IMR-90 (cell line): Measurements from ENCODE around the gene NLRX1. TPM values are rescaled to one million over a fixed set of nuclear protein-coding genes. Genes with fewer than 3 reads are reported as not detected.

Source experiments
- ATAC-seq: fragments of 200-7000 bp; cut with Tn5 transposase; 2 replicates; pipeline ENCODE4 v1.9.1; 2020; ENCODE audit warnings: low read depth, mild to moderate bottlenecking, moderate library complexity
- BruUV-seq: library from RNA; stranded (reverse); fragments of 400-500 nt; replicated peaks from 2 replicates; lab custom pipeline; 2021; lab: Mats Ljungman, UMichigan
- CTCF ChIA-PET: fragments of 300-600 bp; formaldehyde crosslinking; extraction: SDS; loops from one replicate; lab custom pipeline; 2021; ENCODE audit warnings: antibody characterized with exemption; lab: Yijun Ruan, JAX
- POLR2A ChIA-PET: fragments of 300-600 bp; sonication (Branson Sonifier 250); formaldehyde crosslinking; loops from one replicate; lab custom pipeline; 2022; ENCODE audit warnings: antibody characterized with exemption; ENCODE audit not compliant: unreplicated experiment; lab: Charles Lee
- DNase-seq: peaks from one replicate; pipeline ENCODE4 v3.0.0; 2013
- H2AFZ ChIP-seq: replicated peaks from 2 replicates; pipeline ENCODE3; 2013; ENCODE audit warnings: low read length, mild to moderate bottlenecking; ENCODE audit not compliant: poor library complexity
- H2AK5ac ChIP-seq: 2 replicates; pipeline ENCODE4 v1.6.1; 2013; ENCODE audit warnings: low read depth, low read length, inconsistent platforms
- H2AK9ac ChIP-seq: replicated peaks from 2 replicates; pipeline ENCODE3; 2013; ENCODE audit warnings: mild to moderate bottlenecking, low read depth, low read length, moderate library complexity; ENCODE audit not compliant: poor library complexity
- H2BK120ac ChIP-seq: 2 replicates; pipeline ENCODE4 v1.6.1; 2013; ENCODE audit warnings: low read depth, low read length, inconsistent platforms
- H2BK15ac ChIP-seq: 3 replicates; pipeline ENCODE4 v1.6.1; 2013; ENCODE audit warnings: low read depth, low read length, inconsistent platforms
- H2BK20ac ChIP-seq: 2 replicates; pipeline ENCODE4 v1.6.1; 2013; ENCODE audit warnings: low read depth, mild to moderate bottlenecking, inconsistent platforms, low read length, moderate library complexity
- H2BK5ac ChIP-seq: 2 replicates; pipeline ENCODE4 v1.6.1; 2013; ENCODE audit warnings: mild to moderate bottlenecking, low read depth, low read length, inconsistent platforms; ENCODE audit not compliant: poor library complexity, severe bottlenecking
- H3K14ac ChIP-seq: replicated peaks from 2 replicates; pipeline ENCODE4 v1.6.1; 2013; ENCODE audit warnings: low read depth, low read length, inconsistent platforms
- H3K18ac ChIP-seq: 2 replicates; pipeline ENCODE4 v1.6.1; 2013; ENCODE audit warnings: low read depth, low read length, control low read depth
- H3K23ac ChIP-seq: 2 replicates; pipeline ENCODE4 v1.6.1; 2013; ENCODE audit warnings: low read depth, low read length, inconsistent platforms
- H3K27ac ChIP-seq: 2 replicates; pipeline ENCODE4 v1.5.1; 2013; ENCODE audit warnings: mild to moderate bottlenecking, control low read depth, low read length; ENCODE audit not compliant: insufficient read depth
- H3K27me3 ChIP-seq: 2 replicates; pipeline ENCODE4 v1.6.1; 2013; ENCODE audit warnings: low read length; ENCODE audit not compliant: control insufficient read depth, insufficient read depth
- H3K36me3 ChIP-seq: 2 replicates; pipeline ENCODE4 v1.6.1; 2013; ENCODE audit warnings: low read length, mixed read lengths; ENCODE audit not compliant: control insufficient read depth, insufficient read depth
- H3K4ac ChIP-seq: 2 replicates; pipeline ENCODE4 v1.6.1; 2013; ENCODE audit warnings: low read depth, low read length, inconsistent platforms
- H3K4me1 ChIP-seq: 2 replicates; pipeline ENCODE4 v1.6.1; 2013; ENCODE audit warnings: low read length, mixed read lengths; ENCODE audit not compliant: control insufficient read depth, insufficient read depth
- H3K4me2 ChIP-seq: 2 replicates; pipeline ENCODE4 v1.6.1; 2013; ENCODE audit warnings: low read depth, mild to moderate bottlenecking, control low read depth, low read length, moderate library complexity
- H3K4me3 ChIP-seq: 2 replicates; pipeline ENCODE4 v1.5.1; 2013; ENCODE audit warnings: low read depth, mild to moderate bottlenecking, control low read depth, low read length, moderate library complexity; ENCODE audit not compliant: insufficient read depth
- H3K56ac ChIP-seq: 2 replicates; pipeline ENCODE4 v1.6.1; 2013; ENCODE audit warnings: low read length, inconsistent platforms; ENCODE audit not compliant: insufficient read depth; ENCODE audit errors: extremely low read depth
- H3K79me1 ChIP-seq, 2 experiments: 2 replicates each; pipeline ENCODE4 v1.6.1; 2013; ENCODE audit warnings: low read length in 2 of 2, inconsistent platforms in 1 of 2, low read depth in 1 of 2
- H3K9ac ChIP-seq: 2 replicates; pipeline ENCODE4 v1.6.1; 2013; ENCODE audit warnings: low read depth, low read length, control low read depth
- H3K9me1 ChIP-seq: 2 replicates; pipeline ENCODE4 v1.6.1; 2013; ENCODE audit warnings: low read length, inconsistent platforms; ENCODE audit not compliant: insufficient read depth
- H3K9me3 ChIP-seq: 2 replicates; pipeline ENCODE4 v1.6.1; 2013; ENCODE audit warnings: low read length; ENCODE audit not compliant: control insufficient read depth, insufficient read depth
- H4K20me1 ChIP-seq: 2 replicates; pipeline ENCODE4 v1.6.1; 2013; ENCODE audit warnings: low read length, inconsistent platforms; ENCODE audit not compliant: insufficient read depth
- H4K5ac ChIP-seq: 2 replicates; pipeline ENCODE4 v1.6.1; 2013; ENCODE audit warnings: mild to moderate bottlenecking, low read depth, low read length, control low read depth
- H4K8ac ChIP-seq, 2 experiments: 2 replicates each; pipeline ENCODE4 v1.6.1; 2013; ENCODE audit warnings: low read depth in 2 of 2, low read length in 2 of 2, control low read depth in 1 of 2, inconsistent platforms in 1 of 2
- H4K91ac ChIP-seq: 2 replicates; pipeline ENCODE4 v1.6.1; 2013; ENCODE audit warnings: low read depth, low read length, inconsistent platforms; ENCODE audit not compliant: insufficient read depth
- CEBPB ChIP-seq: IDR thresholded peaks from 2 replicates; pipeline ENCODE4 v1.6.1; 2012; ENCODE audit warnings: low read depth, low read length, improper control_type of control experiment
- CHD1 ChIP-seq: IDR thresholded peaks from 2 replicates; pipeline ENCODE4 v1.6.1; 2012; ENCODE audit warnings: low read depth, low read length, improper control_type of control experiment
- FOS ChIP-seq: fragments of 150-350 bp; IDR thresholded peaks from 2 replicates; pipeline ENCODE4 v1.6.1; 2016; ENCODE audit warnings: low read depth, low read length
- NFE2L2 ChIP-seq: fragments of 150-350 bp; IDR thresholded peaks from 2 replicates; pipeline ENCODE4 v1.6.1; 2016; ENCODE audit warnings: low read depth, mild to moderate bottlenecking, low read length
- POLR2A ChIP-seq: IDR thresholded peaks from 2 replicates; pipeline ENCODE4 v1.6.1; 2012; ENCODE audit warnings: mild to moderate bottlenecking, low read depth, low read length
- RAD21 ChIP-seq: IDR thresholded peaks from 2 replicates; pipeline ENCODE4 v1.6.1; 2012; ENCODE audit warnings: low read length, improper control_type of control experiment
- RCOR1 ChIP-seq: IDR thresholded peaks from 2 replicates; pipeline ENCODE4 v1.6.1; 2012; ENCODE audit warnings: mild to moderate bottlenecking, low read length, improper control_type of control experiment; ENCODE audit not compliant: insufficient replicate concordance
- SMC3 ChIP-seq: fragments of 150-350 bp; IDR thresholded peaks from 2 replicates; pipeline ENCODE4 v1.6.1; 2016; ENCODE audit warnings: low read depth, mild to moderate bottlenecking, antibody characterized with exemption, low read length, moderate library complexity
- WGBS, 2 experiments: methylation state at CpG; one replicate each; pipeline versions ENCODE4 v1.1.5 to v1.1.7; 2013; ENCODE audit warnings: missing lambda C conversion rate in 2 of 2; ENCODE audit not compliant: insufficient read length in 1 of 2; ENCODE audit errors: extremely low coverage in 2 of 2; 5-methylcytosine and 5-hydroxymethylcytosine counted together
- dilution Hi-C: fragments of 300-500 bp; cut with HindIII; formaldehyde crosslinking; loops from one replicate; pipeline ENCODE4 v1.14.3; 2018; ENCODE audit warnings: low sequenced_read_pairs; ENCODE audit not compliant: unreplicated experiment
- in situ Hi-C: fragments of 300-500 bp; cut with MboI; formaldehyde crosslinking; loops from 3 replicates; pipeline ENCODE4 v1.14.3; 2019; ENCODE audit warnings: low sequenced_read_pairs, inconsistent platforms, mixed read lengths
- intact Hi-C: fragments of 100-400 bp; cut with micrococcal nuclease; formaldehyde crosslinking; loops from 2 replicates; pipeline ENCODE4 v1.10.0; 2022
- polyA plus RNA-seq, 3 experiments: library from polyadenylated mRNA; depleted of rRNA; stranded (reverse); fragments of >200 nt; gene quantifications; 2 replicates each; pipeline ENCODE4 v1.2.3, GENCODE V29; 2012; ENCODE audit warnings: low replicate concordance in 1 of 3
- total RNA-seq: library from RNA; depleted of rRNA; stranded (reverse); fragments of >200 nt; gene quantifications from 2 replicates; pipeline ENCODE4 v1.2.3, GENCODE V29; 2012
- TF ChIP-seq, protein P1 (sequence below): fragments of 150-350 bp; IDR thresholded peaks from 2 replicates; pipeline ENCODE4 v1.6.1; 2017; ENCODE audit warnings: mild to moderate bottlenecking, antibody characterized with exemption, low read length, low read depth

Gene NLRX1
- total and polyA plus RNA-seq, 2 of the 4 experiments (the other 2 are of a cell fraction) = 3.0 to 4.9 TPM

DNA sequence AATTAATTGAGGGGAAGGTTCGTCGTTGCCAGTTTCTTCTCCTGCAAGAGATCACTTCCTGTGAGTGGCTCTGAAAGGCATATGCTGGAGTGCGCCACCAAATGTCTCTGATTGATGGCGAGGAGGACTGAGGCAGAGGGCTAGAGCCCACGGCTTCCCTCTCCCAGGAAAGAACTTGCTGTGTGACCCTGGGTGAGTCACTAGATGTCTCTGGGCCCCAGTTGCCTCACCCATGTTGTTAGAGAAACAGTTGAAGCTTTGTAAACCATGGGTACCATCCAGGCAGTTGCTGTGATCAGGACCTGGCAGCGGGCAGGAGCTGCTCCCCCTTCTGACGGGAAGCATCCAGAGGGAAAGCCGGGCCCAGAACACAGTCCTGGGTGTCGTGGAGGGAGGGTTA is 16.5 kb upstream of the NLRX1 start:
- no peaks in the 10 kb centered on the region for H4K20me1 ChIP-seq
- no peak overlapping the region for H3K14ac ChIP-seq
- 0 out of 2 replicates have a peak, but pooled peaks cover 2% of the 10 kb centered on the region for H3K4me1 ChIP-seq
- H2AFZ ChIP-seq = peak overlapping the region; percentile 26
- H3K27me3 ChIP-seq = peaks cover 54% of the 10 kb centered on the region
- CTCF ChIA-PET = interaction anchor here (0.5 kb wide), 1 partner anchor 280 kb away, joined by 3 read pairs; no protein-coding TSS in a partner anchor
- no peak overlapping the region for H2BK5ac ChIP-seq
- no peak overlapping the region for H3K23ac ChIP-seq
- no peak overlapping the region for H3K18ac ChIP-seq
- H3K9me1 ChIP-seq = no peaks in the 10 kb centered on the region; the same call in 1 of the 2 replicates
- no peak overlapping the region for H3K4me3 ChIP-seq
- H3K4me2 ChIP-seq = no peak overlapping the region
- no peak overlapping the region for H2BK15ac ChIP-seq
- H3K36me3 ChIP-seq = no peaks in the 10 kb centered on the region
- TF ChIP-seq RAD21 (no peak), POLR2A (no peak), CHD1 (no peak), SMC3 (no peak), CEBPB (no peak), FOS (no peak), RCOR1 (no peak), NFE2L2 (no peak)
- TF ChIP-seq, protein P1, sequence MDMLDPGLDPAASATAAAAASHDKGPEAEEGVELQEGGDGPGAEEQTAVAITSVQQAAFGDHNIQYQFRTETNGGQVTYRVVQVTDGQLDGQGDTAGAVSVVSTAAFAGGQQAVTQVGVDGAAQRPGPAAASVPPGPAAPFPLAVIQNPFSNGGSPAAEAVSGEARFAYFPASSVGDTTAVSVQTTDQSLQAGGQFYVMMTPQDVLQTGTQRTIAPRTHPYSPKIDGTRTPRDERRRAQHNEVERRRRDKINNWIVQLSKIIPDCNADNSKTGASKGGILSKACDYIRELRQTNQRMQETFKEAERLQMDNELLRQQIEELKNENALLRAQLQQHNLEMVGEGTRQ = no peak
- no peak overlapping the region for H2AK5ac ChIP-seq
- no peak overlapping the region for H4K8ac ChIP-seq
- H3K4ac ChIP-seq = no peak overlapping the region
- intact Hi-C loops (no loop called here), dilution Hi-C loops (no loop called here), in situ Hi-C loops (no loop called here)
- H2AK9ac ChIP-seq = peak overlapping the region; percentile 66
- no peak overlapping the region for H3K56ac ChIP-seq
- no peak overlapping the region for H2BK20ac ChIP-seq
- no peaks in the 10 kb centered on the region for H3K9me3 ChIP-seq
- 92% methylated on average over 3 of the region's 9 CpGs; no CpG with 5 or more reads in 1 of the 2 experiments for WGBS, 2 experiments
- no peak overlapping the region for H3K27ac ChIP-seq
- no peak overlapping the region for H4K5ac ChIP-seq
- BruUV-seq = no TSS peak
- no peak overlapping the region for H2BK120ac ChIP-seq
- ATAC-seq (no peak), DNase-seq (no peak)
- no peak overlapping the region for H3K9ac ChIP-seq
- no peaks in the 10 kb centered on the region for H3K79me1 ChIP-seq
- H4K91ac ChIP-seq = no peak overlapping the region
- POLR2A ChIA-PET = no interaction called here
